H1 (cell line): ENCODE data around the gene TTC28. TPM values are rescaled to one million over a fixed set of nuclear protein-coding genes. Genes with fewer than 3 reads are reported as not detected.

Source experiments
- CBX5 ChIP-seq: fragments of 300-800, 300-1000 bp; sonication (generic); IDR thresholded peaks from 2 replicates; pipeline ENCODE4 v1.7.1; 2016; ENCODE audit warnings: antibody characterized with exemption, low read length, low read depth
- E2F6 ChIP-seq: IDR thresholded peaks from 2 replicates; pipeline ENCODE4 v1.6.1; 2012; ENCODE audit warnings: inconsistent platforms
- EGR1 ChIP-seq: IDR thresholded peaks from 2 replicates; pipeline ENCODE4 v1.6.1; 2011; ENCODE audit warnings: low read depth, low read length, borderline replicate concordance
- JUND ChIP-seq: IDR thresholded peaks from 2 replicates; pipeline ENCODE4 v1.6.1; 2011; ENCODE audit warnings: mild to moderate bottlenecking, improper control_type of control experiment, low read length
- KDM4A ChIP-seq: IDR thresholded peaks from one replicate; pipeline ENCODE4 v1.7.1; 2012; ENCODE audit warnings: low read depth, mild to moderate bottlenecking, moderate library complexity, low read length, inconsistent platforms; ENCODE audit not compliant: severe bottlenecking
- POU5F1 ChIP-seq: IDR thresholded peaks from 2 replicates; pipeline ENCODE4 v1.6.1; 2011; ENCODE audit warnings: low read depth, mild to moderate bottlenecking, low read length, moderate library complexity
- RXRA ChIP-seq: IDR thresholded peaks from 2 replicates; pipeline ENCODE4 v1.6.1; 2011; ENCODE audit warnings: low read depth, mild to moderate bottlenecking, low read length, moderate library complexity; ENCODE audit not compliant: insufficient read depth
- SP4 ChIP-seq: IDR thresholded peaks from 2 replicates; pipeline ENCODE4 v1.6.1; 2012; ENCODE audit warnings: low read length, inconsistent platforms
- SUZ12 ChIP-seq: fragments of 200-600 bp; sonication (generic); IDR thresholded peaks from 2 replicates; pipeline ENCODE4 v1.6.1; 2012; ENCODE audit warnings: mild to moderate bottlenecking, inconsistent platforms, low read length, moderate library complexity, mixed read lengths
- TEAD4 ChIP-seq: IDR thresholded peaks from 2 replicates; pipeline ENCODE4 v1.6.1; 2012; ENCODE audit warnings: low read depth, low read length, inconsistent platforms, mixed read lengths
- polyA plus RNA-seq, 7 experiments: library from polyadenylated mRNA; depleted of rRNA in 3 of 7; stranded (reverse) in 5 of 7; unstranded in 2 of 7; fragments of >200 nt in 5 of 7; fragments of 200-250 nt in 2 of 7; gene quantifications; 1 replicate in 5 of 7; 2 replicates in 1 of 7; 4 replicates in 1 of 7; pipeline versions ENCODE4 v1.2.1 to v1.2.3, GENCODE V29; 2011 to 2013; ENCODE audit warnings: missing spikeins in 2 of 7, mixed read lengths in 2 of 7
- total RNA-seq: library from RNA; stranded (reverse); fragmentation: NEBNext Ultra II Directional; extraction: Animal tissue kit (Norgen Biotek cat#: 25700); gene quantifications from 2 replicates; pipeline ENCODE4 v1.2.1, GENCODE V29; 2021

Gene TTC28
- total and polyA plus RNA-seq, 2 of the 8 experiments (the other 6 are each of a cell fraction or from before 2014, with no cell fraction given), result 2.6 to 12.6 TPM

GRCh38 chr22:28123989-28124766 lies 555.5 kb downstream of the TTC28 start (continued):
- TF ChIP-seq SUZ12, result no peak
- TF ChIP-seq RXRA, result no peak
- no peak for TF ChIP-seq EGR1
- TF ChIP-seq KDM4A, result no peak
- TF ChIP-seq CBX5, result no peak
- no peak for TF ChIP-seq POU5F1
- no peak for TF ChIP-seq JUND
- TF ChIP-seq SP4, result no peak
- no peak for TF ChIP-seq E2F6
- TF ChIP-seq TEAD4, result no peak
